GM21526 (cell line): ENCODE measurements around the gene LELP1.
"Not testable (repeated sequence)": the region's sequence is repeated elsewhere in the genome, so short reads cannot be mapped to it uniquely, and the experiment has no call there.

Source experiments
- ATAC-seq: cut with Tn5 transposase; IDR thresholded peaks from one replicate; pipeline ENCODE4 v1.9.1; 2021; ENCODE audit warnings: moderate library complexity; ENCODE audit not compliant: unreplicated experiment, low FRiP score

Gene LELP1

GRCh38 chr1:153228491-153228890, 25.3 kb downstream of the LELP1 start:
- ATAC-seq: no peak

DNA sequence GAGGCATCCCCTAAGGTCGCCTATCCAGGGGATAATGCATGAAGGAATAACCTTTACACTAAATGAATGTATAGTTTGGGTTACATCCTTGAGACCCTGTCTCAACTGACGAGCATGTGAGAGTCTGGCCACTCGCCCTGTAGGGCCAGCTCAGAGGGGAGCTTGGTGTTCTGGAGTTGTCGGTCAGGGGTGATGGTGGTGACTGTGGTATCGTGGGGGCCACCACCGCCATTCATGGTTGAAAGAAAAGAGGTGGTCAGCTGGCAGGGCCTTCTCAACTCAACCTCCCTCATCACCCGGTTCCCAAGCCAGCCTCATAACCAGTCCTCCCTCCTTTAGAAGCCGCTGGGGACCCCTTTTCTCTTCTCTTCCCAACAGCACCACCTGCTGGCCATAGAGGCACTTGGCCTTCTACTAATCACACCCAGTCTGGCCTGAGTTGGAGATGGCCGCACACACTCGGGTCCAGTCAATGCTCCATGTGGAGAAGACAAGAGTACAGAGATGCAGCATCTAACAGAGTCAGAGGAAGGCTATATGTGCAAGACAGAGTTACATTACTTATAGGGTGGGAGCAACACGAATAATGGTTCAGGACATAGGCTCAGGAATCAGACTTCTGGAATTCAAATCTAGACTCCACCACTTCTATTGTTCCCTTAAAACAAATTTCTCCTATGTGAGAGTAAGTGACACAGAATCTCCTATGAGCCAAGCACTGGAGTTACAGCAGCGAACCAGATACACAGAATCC, 26.0 kb downstream of the LELP1 start:
- ATAC-seq: not testable (repeated sequence)

GRCh38 chr1:153231363-153231762, 28.1 kb downstream of the LELP1 start:
- ATAC-seq: no peak

- no peak for ATAC-seq
Measured at GRCh38 chr1:153231785-153232184, 28.6 kb downstream of the LELP1 start.

GRCh38 chr1:153232553-153232952, 29.3 kb downstream of the LELP1 start:
- no peak for ATAC-seq

- no peak for ATAC-seq
Measured at GRCh38 chr1:153233448-153233847, 30.2 kb downstream of the LELP1 start.

- no peak for ATAC-seq
Measured at GRCh38 chr1:153238527-153238926, 35.3 kb downstream of the LELP1 start.

- ATAC-seq: no peak
Measured at GRCh38 chr1:153242160-153242559, 38.9 kb downstream of the LELP1 start.

- ATAC-seq: no peak
Measured at GRCh38 chr1:153245466-153245865, 42.2 kb downstream of the LELP1 start.

DNA sequence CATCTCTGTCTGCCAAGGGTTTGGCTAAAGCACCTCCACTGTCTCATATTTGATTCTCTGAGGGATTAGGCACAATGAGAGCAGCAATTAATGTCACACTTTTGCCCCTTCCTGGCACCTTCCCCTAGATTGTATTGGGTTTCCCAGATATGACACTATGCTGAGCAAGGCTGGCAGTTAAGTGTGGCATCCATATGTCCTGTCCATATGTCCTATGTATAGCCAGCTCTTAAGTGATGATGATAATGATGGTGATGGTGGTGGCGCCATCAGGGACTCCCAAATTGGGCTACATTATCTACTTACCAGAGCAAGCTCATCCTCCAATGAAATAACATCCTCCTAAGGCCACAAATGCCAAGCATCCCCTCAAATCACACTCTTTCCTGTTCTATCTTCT, 42.8 kb downstream of the LELP1 start:
- ATAC-seq: no peak

DNA sequence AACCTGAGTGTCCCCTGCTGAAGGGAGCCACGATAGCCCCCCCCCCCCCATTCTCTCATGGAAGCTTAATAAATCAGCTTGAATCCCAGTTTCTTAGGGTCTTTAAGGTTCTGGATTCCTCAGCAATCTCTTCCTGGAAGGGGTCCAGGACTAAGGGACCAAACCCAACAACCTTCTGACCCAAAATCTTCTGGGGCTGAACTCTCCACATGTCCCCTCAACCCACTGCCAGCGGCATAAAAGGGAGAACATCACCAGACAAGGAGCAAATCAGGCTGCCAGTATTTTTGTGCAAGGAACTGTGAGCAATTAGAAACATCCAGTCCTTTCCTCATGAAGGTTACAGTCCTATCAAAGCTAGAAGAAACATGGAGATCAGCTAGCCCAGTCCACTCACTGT, 43.6 kb downstream of the LELP1 start:
- ATAC-seq: no peak

GRCh38 chr1:153248176-153248879, 45.1 kb downstream of the LELP1 start:
- ATAC-seq: no peak

DNA sequence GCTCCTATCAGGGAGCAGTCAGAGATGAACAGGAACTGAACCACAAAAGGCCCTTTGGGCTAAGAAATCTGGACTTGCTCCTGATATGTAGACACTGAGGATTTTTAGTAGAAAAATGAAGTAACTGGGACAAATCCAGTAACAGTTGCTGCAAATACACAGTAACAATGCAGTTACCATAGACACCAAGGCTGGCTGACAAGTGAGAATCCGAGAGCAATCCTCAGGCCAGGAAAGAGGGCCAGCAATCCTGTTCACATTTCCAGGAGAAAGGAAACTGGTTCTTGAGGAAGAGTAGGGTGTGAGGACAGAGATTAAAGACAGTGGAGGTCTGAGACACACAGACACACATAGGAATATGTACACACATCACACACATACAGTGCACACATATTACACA, 46.9 kb downstream of the LELP1 start:
- no peak for ATAC-seq

DNA sequence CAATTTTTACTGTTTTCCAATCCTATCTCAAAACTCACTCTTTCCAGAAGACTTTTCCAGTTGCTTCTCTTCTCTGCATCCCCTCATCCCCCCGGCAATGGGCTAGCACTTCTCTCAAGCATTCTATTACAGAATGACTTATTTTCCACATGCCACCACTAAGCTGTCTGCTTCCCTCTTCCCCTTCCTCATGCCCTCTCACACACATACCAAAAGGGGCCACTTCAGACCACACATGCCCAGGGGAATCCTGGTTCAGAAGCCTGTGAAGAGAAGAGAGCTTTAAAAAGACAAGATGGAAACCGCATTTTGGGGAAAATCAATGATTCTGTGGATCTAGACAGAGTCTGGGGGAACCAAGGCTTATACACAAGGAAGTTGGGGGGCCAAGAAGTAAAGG, 47.9 kb downstream of the LELP1 start:
- ATAC-seq: no peak

GRCh38 chr1:153251562-153251961, 48.3 kb downstream of the LELP1 start:
- ATAC-seq: no peak

- ATAC-seq: no peak
Measured at GRCh38 chr1:153251988-153252387, 48.8 kb downstream of the LELP1 start.

DNA sequence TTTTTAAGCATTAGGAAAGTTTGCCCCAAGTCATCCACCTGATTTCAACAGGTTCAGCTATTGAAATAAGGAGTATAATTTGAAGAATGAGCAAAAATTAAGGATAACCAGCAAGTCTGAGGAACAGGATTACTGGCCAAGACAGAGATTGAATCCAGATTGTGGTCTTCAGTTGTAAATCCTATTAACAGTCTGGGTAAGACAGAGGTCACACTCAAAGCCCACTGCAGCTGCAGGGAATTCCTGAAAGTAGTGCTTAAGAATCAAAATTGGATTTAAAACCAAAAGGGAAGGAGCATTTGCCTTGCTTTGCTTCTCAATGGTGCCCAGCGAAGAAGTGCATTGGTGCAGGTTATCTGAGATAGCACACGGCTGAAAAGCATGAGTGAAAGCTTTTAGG, 49.8 kb downstream of the LELP1 start:
- ATAC-seq: no peak

DNA sequence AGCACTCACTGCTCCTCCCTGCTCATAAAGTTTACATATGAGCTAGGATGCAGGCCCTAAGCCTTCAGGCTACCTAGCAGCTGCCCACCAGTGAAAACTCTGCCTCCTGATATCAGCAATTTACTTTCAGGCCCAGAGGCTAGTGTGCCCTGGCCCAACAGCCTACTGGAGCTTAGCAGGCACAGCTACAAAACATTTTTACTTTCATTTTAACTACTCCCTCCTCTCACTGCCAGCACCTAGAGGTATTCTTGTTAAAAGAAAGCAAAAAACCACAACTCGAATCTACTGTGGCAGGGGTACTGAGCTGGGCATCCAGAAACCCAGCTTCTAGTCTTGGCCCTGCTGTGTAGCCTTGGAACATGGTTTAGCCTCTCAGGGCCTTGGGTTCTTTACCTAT, 50.5 kb downstream of the LELP1 start:
- no peak for ATAC-seq
